B cell (primary cell): ENCODE measurements around the gene C15orf39. TPM values are rescaled to one million over a fixed set of nuclear protein-coding genes. Genes with fewer than 3 reads are reported as not detected.

Source experiments
- ATAC-seq: fragments of 200-7000 bp; cut with Tn5 transposase; one replicate; pipeline ENCODE4 v1.10.0; 2021; ENCODE audit warnings: low read depth, mild to moderate bottlenecking, moderate number of reproducible peaks, moderate library complexity
- CTCF ChIA-PET: fragments of 350-600 bp; sonication (Branson Sonifier 250); formaldehyde crosslinking; loops from one replicate; lab custom pipeline; 2021; ENCODE audit warnings: antibody characterized with exemption, inconsistent platforms; lab: Charles Lee
- POLR2A ChIA-PET: fragments of 350-600 bp; sonication (Branson Sonifier 250); formaldehyde crosslinking; loops from one replicate; lab custom pipeline; 2021; ENCODE audit warnings: antibody characterized with exemption; lab: Charles Lee
- DNase-seq: peaks from one replicate; pipeline ENCODE4 v3.0.0; 2013
- H2AFZ ChIP-seq: 2 replicates; pipeline ENCODE4 v1.6.1; 2012; ENCODE audit warnings: mild to moderate bottlenecking, low read depth, low read length; ENCODE audit not compliant: insufficient read depth, poor library complexity, severe bottlenecking
- H3K27ac ChIP-seq, 2 donors: 1 replicate in 1 of 2; 2 replicates in 1 of 2; pipeline ENCODE4 v1.5.1; 2012 to 2013; ENCODE audit warnings: low read length in 2 of 2, mild to moderate bottlenecking in 2 of 2, moderate library complexity in 1 of 2
- H3K27me3 ChIP-seq, 4 experiments: fragments of 200-600 bp in 1 of 4; sonication (generic) in 1 of 4; replicated peaks in 1 of 4; 1 replicate in 2 of 4; 2 replicates in 2 of 4; pipeline versions ENCODE4 v1.6.1 to v1.7.0; 2013 to 2016; ENCODE audit warnings: low read length in 3 of 4, mild to moderate bottlenecking in 2 of 4, mixed read lengths in 1 of 4, moderate library complexity in 1 of 4; ENCODE audit not compliant: insufficient read depth in 4 of 4, control insufficient read depth in 3 of 4; ENCODE audit errors: control extremely low read depth in 1 of 4
- H3K36me3 ChIP-seq, 2 experiments: replicated peaks in 1 of 2; 1 replicate in 1 of 2; 2 replicates in 1 of 2; pipeline versions ENCODE4 v1.6.1 to v1.7.1; 2013; ENCODE audit warnings: low read length in 1 of 2; ENCODE audit not compliant: insufficient read depth in 2 of 2, control insufficient read depth in 1 of 2; ENCODE audit errors: control extremely low read depth in 1 of 2, extremely low read depth in 1 of 2
- H3K4me1 ChIP-seq, 2 donors: fragments of 200-600 bp in 1 of 2; sonication (generic) in 1 of 2; 1 replicate in 1 of 2; 2 replicates in 1 of 2; pipeline versions ENCODE4 v1.5.1 to v1.6.1; 2013 to 2017; ENCODE audit warnings: low read length in 2 of 2; ENCODE audit not compliant: control insufficient read depth in 2 of 2, insufficient read depth in 2 of 2
- H3K4me2 ChIP-seq: replicated peaks from 2 replicates; pipeline ENCODE3; 2012; ENCODE audit warnings: mild to moderate bottlenecking, low read depth, low read length; ENCODE audit not compliant: poor library complexity, severe bottlenecking
- H3K4me3 ChIP-seq, 5 experiments: fragments of 200-600 bp in 1 of 5; sonication (generic) in 1 of 5; 1 replicate in 3 of 5; 2 replicates in 2 of 5; pipeline versions ENCODE4 v1.5.1 to v1.7.0; 2011 to 2016; ENCODE audit warnings: low read length in 4 of 5, mild to moderate bottlenecking in 4 of 5, low read depth in 2 of 5, control low read depth in 1 of 5, moderate library complexity in 1 of 5; ENCODE audit not compliant: insufficient read depth in 1 of 5; ENCODE audit errors: control extremely low read depth in 1 of 5, extremely low read depth in 1 of 5
- H3K79me2 ChIP-seq: fragments of 200-600 bp; sonication (generic); one replicate; pipeline ENCODE4 v1.6.0; 2016; ENCODE audit warnings: low read length; ENCODE audit not compliant: control insufficient read depth, insufficient read depth
- H3K9ac ChIP-seq: fragments of 200-600 bp; sonication (generic); 2 replicates; pipeline ENCODE4 v1.6.1; 2017; ENCODE audit warnings: mild to moderate bottlenecking, low read length, moderate library complexity
- H3K9me3 ChIP-seq, 3 donors: one replicate each; pipeline versions ENCODE4 v1.6.1 to v1.7.1; 2013; ENCODE audit warnings: low read length in 2 of 3; ENCODE audit not compliant: control insufficient read depth in 2 of 3, insufficient read depth in 1 of 3; ENCODE audit errors: control extremely low read depth in 1 of 3
- H4K20me1 ChIP-seq: 2 replicates; pipeline ENCODE4 v1.6.0; 2012; ENCODE audit warnings: mild to moderate bottlenecking, low read length; ENCODE audit not compliant: insufficient read depth, control insufficient read depth, poor library complexity, severe bottlenecking
- H3K27ac Mint-ChIP-seq: one replicate; pipeline ENCODE4 v1.8.0; 2021; ENCODE audit warnings: mixed read lengths
- H3K27me3 Mint-ChIP-seq: one replicate; pipeline ENCODE4 v1.8.0; 2021; ENCODE audit warnings: mixed read lengths
- H3K4me1 Mint-ChIP-seq: one replicate; pipeline ENCODE4 v1.8.0; 2021; ENCODE audit warnings: mixed read lengths
- H3K4me3 Mint-ChIP-seq: one replicate; pipeline ENCODE4 v1.8.0; 2021; ENCODE audit warnings: mixed read lengths
- H3K9me3 Mint-ChIP-seq: one replicate; pipeline ENCODE4 v1.8.0; 2022; ENCODE audit warnings: mixed read lengths; ENCODE audit not compliant: insufficient read depth
- CTCF ChIP-seq: fragments of 200-600 bp; IDR thresholded peaks from one replicate; pipeline ENCODE4 v1.8.0; 2022; ENCODE audit warnings: antibody characterized with exemption, mild to moderate bottlenecking
- EZH2 ChIP-seq: IDR thresholded peaks from 2 replicates; pipeline ENCODE4 v1.6.1; 2012; ENCODE audit warnings: borderline replicate concordance, low read depth, mild to moderate bottlenecking, moderate library complexity, low read length; ENCODE audit not compliant: insufficient read depth, poor library complexity, severe bottlenecking
- WGBS: methylation state at CpG from one replicate; pipeline ENCODE4 v1.1.5; 2013; ENCODE audit warnings: missing lambda C conversion rate; ENCODE audit not compliant: insufficient coverage; 5-methylcytosine and 5-hydroxymethylcytosine counted together
- intact Hi-C: fragments of 100-400 bp; cut with micrococcal nuclease; formaldehyde crosslinking; loops from one replicate; pipeline ENCODE4 v1.10.0; 2022
- polyA plus RNA-seq: library from polyadenylated mRNA; depleted of rRNA; stranded (reverse); fragments of >200 nt; gene quantifications from 2 replicates; pipeline ENCODE4 v1.2.3, GENCODE V29; 2012
- total RNA-seq, 2 donors: library from RNA; stranded (reverse); fragments of 120-200 nt in 1 of 2; gene quantifications; 1 replicate in 1 of 2; 2 replicates in 1 of 2; pipeline versions ENCODE4 v1.2.3 to v1.2.4, GENCODE V29; 2013 to 2022

Gene C15orf39
- total and polyA plus RNA-seq, 2 donors (not counting 1 experiment from before 2014, with no cell fraction given), result 12.4 to 72.7 TPM

- no peak overlapping the region for H3K4me3 ChIP-seq
- H3K4me2 ChIP-seq, result no peak overlapping the region
- H4K20me1 ChIP-seq, result no peaks in the 10 kb centered on the region
- H3K9me3 ChIP-seq, result peaks cover 0 to 7% (median 0%) of the 10 kb centered on the region in 3 donors
- H3K27ac ChIP-seq, result no peak overlapping the region
- no peak overlapping the region for H2AFZ ChIP-seq
- H3K4me1 ChIP-seq, result no peaks in the 10 kb centered on the region
- H3K9me3 Mint-ChIP-seq, result no peaks in the 10 kb centered on the region
- H3K9ac ChIP-seq, result no peak overlapping the region
- no peaks in the 10 kb centered on the region for H3K79me2 ChIP-seq
- H3K4me1 Mint-ChIP-seq, result no peaks in the 10 kb centered on the region
- peaks cover 34% of the 10 kb centered on the region for H3K27me3 Mint-ChIP-seq
- CTCF ChIA-PET, result no interaction called here
- 84% methylated on average over 9 of the region's 11 CpGs for WGBS
- ATAC-seq (no peak), DNase-seq (no peak)
- intact Hi-C loops, result no loop called here
- H3K27me3 ChIP-seq, result peaks cover 0 to 16% (median 4%) of the 10 kb centered on the region in 4 experiments
- POLR2A ChIA-PET, result no interaction called here
- no peaks in the 10 kb centered on the region for H3K36me3 ChIP-seq
- H3K27ac Mint-ChIP-seq, result no peak overlapping the region
- TF ChIP-seq EZH2 (no peak), CTCF (no peak)
- no peak overlapping the region for H3K4me3 Mint-ChIP-seq
These were observed 34.4 kb downstream of the C15orf39 start for GRCh38 chr15:75235760-75236729.
